HepG2 (cell line): ENCODE data around the gene VCAN. TPM values are rescaled to one million over a fixed set of nuclear protein-coding genes. Genes with fewer than 3 reads are reported as not detected.

Experiments
- ATAC-seq: fragments of 200-7000 bp; cut with Tn5 transposase; 3 replicates; pipeline ENCODE4 v1.9.1; 2020; ENCODE audit warnings: mild to moderate bottlenecking, moderate library complexity
- BruUV-seq: library from RNA; stranded (reverse); fragments of 400-500 nt; replicated peaks from 2 replicates; lab custom pipeline; 2021; lab: Mats Ljungman, UMichigan
- CTCF ChIA-PET: fragments of 300-600 bp; formaldehyde crosslinking; extraction: SDS; loops from one replicate; lab custom pipeline; 2021; ENCODE audit warnings: low total read pairs, inconsistent platforms, low intra/inter-chr PET ratio; lab: Yijun Ruan, JAX
- POLR2A ChIA-PET: fragments of 350-600 bp; sonication (Branson Sonifier 250); formaldehyde crosslinking; loops from one replicate; lab custom pipeline; 2020; ENCODE audit warnings: antibody characterized with exemption, inconsistent platforms; lab: Yijun Ruan, JAX
- DNase-seq: peaks from one replicate; pipeline ENCODE4 v3.0.0-alpha.2; 2015; ENCODE audit warnings: low spot score
- FAIRE-seq: peaks from 3 replicates; lab custom pipeline; 2011; peaks lifted over from hg19 to GRCh38; lab: Jason Lieb, UNC
- H2AFZ ChIP-seq: one replicate; pipeline ENCODE4 v1.6.1; 2011; ENCODE audit warnings: low read length, inconsistent platforms
- H3K27ac ChIP-seq: fragments of 300-600 bp; 3 replicates; pipeline ENCODE4 v1.8.0; 2011; ENCODE audit warnings: mixed run types, mild to moderate bottlenecking, mixed read lengths, low read length, inconsistent platforms; ENCODE audit not compliant: insufficient read depth; ENCODE audit errors: extremely low read length
- H3K27me3 ChIP-seq, 2 experiments: fragments of 200-600 bp in 1 of 2; 2 replicates in 1 of 2; 3 replicates in 1 of 2; pipeline versions ENCODE4 v1.6.0 to v1.8.0; 2011; ENCODE audit warnings: low read length in 2 of 2, mild to moderate bottlenecking in 2 of 2, moderate library complexity in 2 of 2, inconsistent platforms in 1 of 2; ENCODE audit not compliant: insufficient read depth in 2 of 2, control insufficient read depth in 1 of 2
- H3K36me3 ChIP-seq, 2 experiments: fragments of 200-600 bp in 1 of 2; replicated peaks in 1 of 2; 2 replicates in 1 of 2; 3 replicates in 1 of 2; pipeline versions ENCODE4 v1.5.1 to v1.8.0; 2011; ENCODE audit warnings: low read length in 2 of 2, inconsistent platforms in 1 of 2; ENCODE audit not compliant: insufficient read depth in 2 of 2, control insufficient read depth in 1 of 2
- H3K4me1 ChIP-seq: 2 replicates; pipeline ENCODE4 v1.5.1; 2012; ENCODE audit warnings: low read length, inconsistent platforms; ENCODE audit not compliant: insufficient read depth
- H3K4me2 ChIP-seq: 2 replicates; pipeline ENCODE4 v1.6.0; 2011; ENCODE audit warnings: low read depth, low read length, inconsistent platforms
- H3K4me3 ChIP-seq, 3 experiments: fragments of 200-600 bp in 1 of 3; sonication (generic), shearing (Covaris generic) in 1 of 3; replicated peaks in 1 of 3; 2 replicates each; pipeline ENCODE4 v1.5.1; 2011 to 2016; ENCODE audit warnings: low read length in 3 of 3, inconsistent platforms in 2 of 3, low read depth in 2 of 3, mild to moderate bottlenecking in 2 of 3, control low read depth in 1 of 3, mixed read lengths in 1 of 3; ENCODE audit not compliant: insufficient read depth in 1 of 3
- H3K79me2 ChIP-seq: one replicate; pipeline ENCODE4 v1.6.1; 2011; ENCODE audit warnings: low read length, inconsistent platforms; ENCODE audit not compliant: insufficient read depth
- H3K9ac ChIP-seq: 2 replicates; pipeline ENCODE4 v1.6.0; 2011; ENCODE audit warnings: mild to moderate bottlenecking, low read depth, low read length, inconsistent platforms; ENCODE audit not compliant: insufficient read depth
- H3K9me3 ChIP-seq: 2 replicates; pipeline ENCODE4 v1.5.1; 2012; ENCODE audit warnings: mild to moderate bottlenecking, low read length
- H4K20me1 ChIP-seq: 2 replicates; pipeline ENCODE4 v1.6.0; 2011; ENCODE audit warnings: inconsistent platforms, mild to moderate bottlenecking, low read length, moderate library complexity; ENCODE audit not compliant: insufficient read depth
- ATF6 ChIP-seq: sonication (generic); formaldehyde crosslinking; conservative IDR thresholded peaks from 2 replicates; pipeline ENCODE4 v1.4.0; 2020; ENCODE audit warnings: missing genetic modification reagents
- ATRX ChIP-seq: sonication (generic); formaldehyde crosslinking; IDR thresholded peaks from 2 replicates; pipeline ENCODE4 v1.4.0; 2020; ENCODE audit warnings: missing genetic modification reagents, borderline replicate concordance
- CERS6 ChIP-seq: sonication (generic); formaldehyde crosslinking; IDR thresholded peaks from 2 replicates; pipeline ENCODE4 v1.5.0; 2020; ENCODE audit warnings: missing genetic modification reagents
- NCOA5 ChIP-seq: sonication (generic); formaldehyde crosslinking; IDR thresholded peaks from 2 replicates; pipeline ENCODE4 v1.4.0; 2020; ENCODE audit warnings: missing genetic modification reagents
- SCMH1 ChIP-seq: sonication (generic); formaldehyde crosslinking; IDR thresholded peaks from 2 replicates; pipeline ENCODE4 v1.9.0; 2021; ENCODE audit warnings: missing genetic modification reagents, mild to moderate bottlenecking, borderline replicate concordance
- ZNF33A ChIP-seq: sonication (generic); formaldehyde crosslinking; IDR thresholded peaks from 2 replicates; pipeline ENCODE4 v1.5.1; 2020; ENCODE audit warnings: missing genetic modification reagents, mild to moderate bottlenecking, moderate library complexity, borderline replicate concordance
- ZNF383 ChIP-seq: sonication (generic); formaldehyde crosslinking; IDR thresholded peaks from 2 replicates; pipeline ENCODE4 v1.4.0; 2020; ENCODE audit warnings: missing genetic modification reagents, mild to moderate bottlenecking, borderline replicate concordance
- WGBS: methylation state at CpG from one replicate; pipeline ENCODE4 v1.1.6; 2017; ENCODE audit warnings: low lambda C conversion rate; 5-methylcytosine and 5-hydroxymethylcytosine counted together
- in situ Hi-C: cut with HindIII; loops from 2 replicates; pipeline ENCODE4 v1.10.0; 2017; ENCODE audit warnings: low pct_unique_long_range_greater_than_20kb; ENCODE audit not compliant: extremely low pct_ligation_motif_present
- intact Hi-C: fragments of 100-400 bp; cut with micrococcal nuclease; formaldehyde crosslinking; loops from one replicate; pipeline ENCODE4 v1.10.0; 2022; ENCODE audit not compliant: unreplicated experiment
- polyA plus RNA-seq, 8 experiments: library from polyadenylated mRNA; depleted of rRNA in 3 of 8; stranded (reverse) in 7 of 8; unstranded in 1 of 8; fragments of >200 nt; fragmentation: Illumina TruSeq in 4 of 8; extraction: Trizol in 4 of 8; gene quantifications; 2 replicates each; pipeline versions ENCODE4 v1.2.1 to v1.2.3, GENCODE V29; 2011 to 2016; ENCODE audit warnings: low read depth in 4 of 8, missing spikeins in 1 of 8, mixed read lengths in 1 of 8; ENCODE audit not compliant: insufficient read depth in 1 of 8
- total RNA-seq, 5 experiments: library from RNA; depleted of rRNA; stranded (reverse); fragments of >200 nt; fragmentation: Illumina TruSeq; extraction: Trizol; gene quantifications; 2 replicates each; pipeline ENCODE4 v1.2.3, GENCODE V29; 2016; ENCODE audit warnings: low read depth in 1 of 5

VCAN gene
- total and polyA plus RNA-seq, 2 of the 13 experiments (the other 11 are each of a cell fraction or from before 2014, with no cell fraction given): 1.2 to 3.5 TPM

GRCh38 chr5:83589786-83590185 is 118.2 kb downstream of the VCAN start:
- no peaks in the 10 kb centered on the region for H3K9me3 ChIP-seq
- peaks cover 0 to 5% of the 10 kb centered on the region in 2 experiments; a peak in 1 of 5 replicates for H3K27me3 ChIP-seq
- no peak overlapping the region for H3K4me3 ChIP-seq
- H3K27ac ChIP-seq: no peak overlapping the region
- no peak overlapping the region for H3K4me2 ChIP-seq
- no peaks in the 10 kb centered on the region for H4K20me1 ChIP-seq
- CTCF ChIA-PET: no interaction called here
- H2AFZ ChIP-seq: no peak overlapping the region
- H3K79me2 ChIP-seq: no peaks in the 10 kb centered on the region
- ATAC-seq: no peak
- no peak overlapping the region for H3K9ac ChIP-seq
- WGBS: 57% methylated on average over 1 of the region's 1 CpG
- TF ChIP-seq ATF6 (CRISPR knock-in tag): no peak
- no peak for TF ChIP-seq NCOA5 (CRISPR knock-in tag)
- TF ChIP-seq ZNF383: no peak
- TF ChIP-seq SCMH1 (CRISPR knock-in tag): no peak
- TF ChIP-seq ATRX (CRISPR knock-in tag): no peak
- no peak for TF ChIP-seq ZNF33A (CRISPR knock-in tag)
- no peak for TF ChIP-seq CERS6
- TF ChIP-seq, all 625 proteins: peak for 0
- no peak for FAIRE-seq
- POLR2A ChIA-PET: no interaction called here
- intact Hi-C loops (no loop called here), in situ Hi-C loops (no loop called here)
- no peaks in the 10 kb centered on the region for H3K36me3 ChIP-seq
- no peaks in the 10 kb centered on the region for H3K4me1 ChIP-seq
- no TSS peak for BruUV-seq
- no peak for DNase-seq
